HT-29 (cell line): ENCODE measurements around the gene NAALADL2. TPM values are rescaled to one million over a fixed set of nuclear protein-coding genes. Genes with fewer than 3 reads are reported as not detected.
"Not testable (repeated sequence)": the region's sequence is repeated elsewhere in the genome, so short reads cannot be mapped to it uniquely, and the experiment has no call there.

ENCODE experiments used
- DNase-seq: peaks from one replicate; pipeline ENCODE4 v3.0.0-alpha.2; 2015; ENCODE audit warnings: low spot score
- total RNA-seq: library from RNA; depleted of rRNA; stranded (reverse); fragments of >200 nt; shearing (Covaris generic); gene quantifications from 2 replicates; pipeline ENCODE4 v1.2.3, GENCODE V29; 2014

Gene NAALADL2
- total RNA-seq, 1 experiment from 2014 or later = 9.4 TPM

DNA sequence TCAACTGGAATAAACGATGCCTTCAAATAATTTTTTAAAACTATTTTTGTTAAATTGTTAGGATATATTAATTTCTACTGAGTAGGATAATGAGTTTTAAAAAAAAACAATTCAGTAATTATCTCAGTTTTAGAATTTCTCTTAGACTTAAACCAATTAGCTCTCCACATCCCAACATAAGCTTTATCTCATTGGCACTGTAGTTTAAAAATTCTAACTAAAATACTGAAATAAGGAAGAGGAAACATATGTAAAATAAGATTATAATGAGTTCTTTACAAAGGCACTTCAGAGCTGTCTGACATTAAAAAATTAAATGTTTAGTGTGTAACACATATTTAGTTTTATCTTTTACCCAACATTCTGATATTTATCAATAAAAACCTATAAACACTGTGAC lies 558.3 kb downstream of the NAALADL2 start:
- no peak for DNase-seq

DNA sequence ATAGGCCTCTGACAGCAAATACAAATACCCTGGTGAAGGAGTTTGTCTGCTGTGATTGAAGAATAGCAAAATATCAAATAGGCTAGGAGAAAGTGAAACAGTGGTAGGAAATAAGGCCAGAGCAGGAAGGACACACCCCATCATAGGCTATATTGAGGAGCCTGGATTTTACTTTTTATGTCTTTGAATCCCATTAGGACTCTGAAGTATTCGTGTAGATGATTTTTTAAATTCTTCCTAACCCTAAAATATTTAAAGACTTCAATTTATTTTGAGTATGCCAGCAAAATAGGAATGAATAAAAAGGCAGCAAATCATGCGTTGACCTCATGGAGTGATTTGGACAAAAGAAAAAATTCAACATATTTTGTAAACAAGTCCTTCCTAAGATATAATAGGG lies 562.8 kb downstream of the NAALADL2 start:
- DNase-seq = no peak

DNA sequence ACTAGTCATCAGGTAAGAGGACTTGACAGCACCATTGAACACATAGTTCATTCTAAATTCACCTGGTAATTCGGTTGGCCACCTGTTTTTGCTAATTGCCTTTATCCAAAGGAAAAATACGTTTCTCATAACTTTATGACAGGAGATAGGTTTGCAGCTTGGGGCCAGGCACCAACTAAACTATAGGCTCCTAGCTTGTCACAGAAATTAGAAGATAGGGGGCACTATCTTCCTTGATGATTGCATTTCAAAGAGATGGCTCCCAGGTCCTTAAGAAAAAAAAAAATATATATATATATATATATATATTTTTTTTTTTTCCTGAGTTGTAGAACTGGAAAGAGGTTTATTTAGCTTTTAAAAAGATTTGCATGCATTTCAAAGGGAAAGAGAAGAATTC lies 563.6 kb downstream of the NAALADL2 start:
- peak; percentile 8 for DNase-seq

DNA sequence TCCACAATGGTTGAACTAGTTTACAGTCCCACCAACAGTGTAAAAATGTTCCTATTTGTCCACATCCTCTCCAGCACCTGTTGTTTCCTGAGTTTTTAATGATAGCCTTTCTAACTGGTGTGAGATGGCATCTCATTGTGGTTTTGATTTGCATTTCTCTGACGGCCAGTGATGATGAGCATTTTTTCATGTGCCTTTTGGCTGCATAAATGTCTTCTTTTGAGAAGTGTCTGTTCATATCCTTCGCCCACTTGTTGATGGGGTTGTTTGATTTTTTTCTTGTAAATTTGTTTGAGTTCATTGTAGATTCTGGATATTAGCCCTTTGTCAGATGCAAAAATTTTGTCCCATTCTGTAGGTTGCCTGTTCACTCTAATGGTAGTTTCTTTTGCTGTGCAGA lies 564.7 kb downstream of the NAALADL2 start:
- DNase-seq = not testable (repeated sequence)

DNA sequence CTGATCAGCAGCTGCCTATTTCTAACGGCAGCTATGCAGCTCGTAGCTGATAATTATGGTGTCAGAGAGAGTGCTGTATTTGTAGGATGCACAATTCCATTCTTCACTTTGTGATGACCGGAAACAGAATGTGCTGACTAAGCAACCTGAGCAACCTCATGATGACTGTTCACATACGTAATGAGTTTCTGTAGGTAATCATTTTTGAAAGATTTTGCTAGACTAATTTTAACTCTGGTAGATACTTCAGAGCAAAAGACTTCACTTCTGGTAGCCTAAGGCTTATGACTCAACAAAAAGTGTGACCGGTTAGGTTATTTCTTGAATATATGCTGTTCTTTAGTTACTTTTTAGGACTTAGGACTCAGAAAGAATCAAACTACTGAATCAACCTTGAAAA lies 567.7 kb downstream of the NAALADL2 start:
- DNase-seq = no peak

DNA sequence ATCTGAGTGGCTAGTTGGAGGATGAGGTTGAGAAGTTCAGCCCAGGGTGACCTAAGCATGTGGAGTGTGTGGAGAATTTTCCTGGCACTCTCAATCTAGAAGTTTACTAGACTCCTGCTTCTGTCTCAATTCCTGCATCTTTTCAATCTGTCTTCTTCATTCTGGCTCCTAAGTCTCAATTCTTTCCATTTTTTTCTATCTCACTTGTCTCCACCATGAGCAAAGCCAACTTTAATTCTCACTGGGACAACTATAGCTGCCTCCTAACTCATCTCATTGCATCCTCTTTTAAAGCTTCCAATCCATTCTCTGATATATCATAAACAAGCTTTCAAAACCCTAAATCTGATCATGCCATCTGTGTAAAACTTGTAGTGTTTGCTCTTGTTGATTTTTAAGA lies 569.3 kb downstream of the NAALADL2 start:
- DNase-seq = no peak

DNA sequence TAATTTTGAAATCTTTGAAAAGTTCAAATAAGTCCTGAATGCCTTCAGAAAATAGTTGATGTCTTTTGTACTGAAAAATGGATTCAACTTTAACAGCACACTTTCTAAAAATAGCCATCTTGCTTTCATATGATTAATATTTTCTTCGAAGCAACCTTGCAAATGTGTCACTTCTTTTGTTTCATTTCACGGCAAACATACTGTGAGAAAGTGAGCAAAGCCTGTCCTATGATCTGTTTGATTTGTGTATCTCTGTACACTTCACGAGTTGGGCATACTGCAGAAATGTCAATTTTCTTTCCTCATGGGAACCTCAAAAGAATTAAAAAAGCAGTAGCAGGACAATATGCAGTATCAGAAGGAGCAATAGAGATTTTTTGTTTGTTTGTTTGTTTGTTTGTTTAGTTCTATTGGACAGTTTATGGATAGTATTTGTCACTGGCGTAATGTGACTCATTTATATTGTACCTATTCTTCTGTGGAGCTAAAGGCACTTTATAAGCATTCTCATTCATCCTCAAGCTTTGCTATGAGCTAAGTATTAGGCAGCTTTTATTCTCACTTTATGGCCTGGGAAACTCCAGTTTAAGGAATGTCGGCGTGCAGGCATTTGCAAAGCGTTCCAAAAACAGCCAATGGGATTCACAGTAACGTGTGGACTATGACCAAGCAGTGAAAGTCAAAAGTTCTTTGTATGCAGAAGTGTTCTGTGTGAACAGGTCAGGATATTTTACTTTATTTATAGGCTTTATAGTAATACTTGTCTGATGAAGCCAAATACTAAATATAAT lies 572.0 kb downstream of the NAALADL2 start:
- no peak for DNase-seq

DNA sequence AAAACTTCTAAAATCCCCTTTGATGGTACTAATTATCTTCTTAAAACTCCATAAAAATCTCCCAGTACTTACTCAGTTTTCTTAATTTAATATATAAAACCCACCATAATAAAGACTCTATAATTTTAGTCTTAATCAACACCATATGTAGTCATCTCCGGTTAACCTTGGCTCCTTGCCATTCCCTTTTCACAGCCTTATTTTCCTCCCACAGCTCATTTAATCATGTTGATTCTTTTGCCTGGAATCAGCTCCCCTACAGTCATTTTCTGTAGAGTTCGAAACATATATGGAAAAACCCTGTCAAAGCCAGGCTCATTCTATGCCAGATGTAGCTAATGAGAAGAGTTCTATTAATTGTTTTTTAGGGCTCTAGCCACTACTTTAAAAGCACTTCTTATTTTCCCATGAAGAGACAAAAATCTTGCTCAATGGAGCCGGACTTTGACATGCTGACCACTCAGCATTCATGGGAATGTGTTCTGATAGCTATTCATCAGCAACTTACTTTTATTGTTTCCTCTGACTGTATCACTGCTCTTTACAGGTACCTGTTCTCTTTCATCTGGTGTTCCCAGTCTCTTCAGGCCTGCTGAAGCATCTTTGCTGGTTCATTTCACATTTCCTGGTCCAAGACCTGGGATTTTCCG lies 573.4 kb downstream of the NAALADL2 start:
- DNase-seq = no peak

DNA sequence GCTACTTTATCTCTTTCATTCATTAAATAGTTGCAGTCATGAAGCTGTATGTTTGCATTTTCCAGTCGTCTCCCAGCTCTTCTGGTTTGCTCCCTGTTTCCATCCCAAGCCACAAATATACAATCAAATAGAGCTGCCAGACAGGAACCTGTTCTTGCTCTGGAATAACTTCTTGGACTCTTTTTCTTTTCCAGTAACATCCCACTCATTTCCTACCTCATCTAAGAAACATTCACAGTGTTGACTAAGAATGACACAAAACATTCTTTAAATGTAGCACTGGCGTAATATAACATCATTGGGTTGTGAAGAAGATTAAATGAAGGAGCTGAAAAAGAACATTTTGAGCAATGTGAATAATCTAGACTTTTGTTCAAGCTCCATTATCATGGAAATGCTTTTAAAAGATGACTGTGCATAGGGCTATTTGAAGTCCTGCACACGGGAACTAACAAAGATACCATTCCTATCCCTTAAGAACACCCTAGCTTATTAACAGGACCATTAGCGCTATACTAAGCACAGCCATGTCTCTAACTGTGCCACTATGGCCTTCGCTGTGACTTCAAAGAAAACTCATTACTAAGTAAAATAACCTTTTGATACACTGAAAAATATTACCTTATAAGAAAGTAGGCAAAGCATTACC lies 574.0 kb downstream of the NAALADL2 start:
- DNase-seq = no peak

DNA sequence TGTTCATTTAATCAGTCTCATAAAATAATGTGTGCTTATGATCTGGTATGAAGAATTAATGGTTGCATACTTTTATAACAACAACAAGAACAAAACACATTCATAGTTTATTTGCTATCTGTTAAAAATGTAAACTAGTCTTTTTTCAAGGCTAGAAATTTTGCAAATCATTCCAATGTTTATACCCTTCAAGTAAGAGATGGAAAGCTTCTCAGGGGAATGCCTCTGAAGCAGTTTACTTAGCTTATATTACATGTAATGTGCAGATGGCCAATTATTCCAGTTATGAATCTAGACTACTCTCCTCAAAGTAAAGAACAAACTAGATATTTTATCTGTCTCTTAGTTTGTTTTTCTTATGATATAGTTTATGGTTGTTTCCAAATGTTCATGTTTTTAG lies 575.4 kb downstream of the NAALADL2 start:
- no peak for DNase-seq

DNA sequence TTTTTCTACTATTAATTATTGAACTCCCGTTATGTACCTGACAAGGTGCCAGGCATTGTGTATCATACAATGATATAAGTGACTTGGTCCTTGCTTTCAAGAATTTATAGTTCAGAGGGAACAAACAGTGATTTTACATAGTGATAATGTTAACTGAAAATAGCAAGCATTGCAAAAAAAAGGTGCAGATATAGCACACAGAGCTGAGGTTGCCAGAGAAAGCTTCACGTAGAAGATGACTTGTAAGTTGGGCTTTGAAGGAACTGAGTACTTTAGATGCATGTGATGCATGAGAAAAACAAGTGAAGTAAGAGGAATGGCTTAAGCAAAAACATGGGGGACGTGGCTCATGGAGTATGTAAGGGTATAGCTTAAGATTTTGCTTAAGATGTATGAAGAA lies 584.5 kb downstream of the NAALADL2 start:
- DNase-seq = no peak

DNA sequence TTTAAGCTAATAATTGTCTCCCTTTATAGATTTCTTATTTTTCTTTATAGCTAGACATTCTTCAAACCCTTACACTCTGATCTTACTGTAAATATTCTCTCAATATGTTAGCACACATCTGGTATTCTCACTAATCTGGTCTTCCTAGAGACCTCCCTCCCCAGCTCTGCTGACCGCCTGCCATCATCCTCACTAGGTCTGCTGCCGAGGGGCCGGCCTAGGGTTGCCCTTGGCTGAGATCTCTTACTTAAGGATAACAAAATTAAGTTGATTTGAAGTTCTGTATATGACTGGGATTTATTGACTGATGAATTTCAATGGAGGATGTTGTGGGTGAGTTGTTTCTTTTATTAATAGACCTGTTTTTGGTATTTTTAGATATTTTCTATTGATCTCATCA lies 586.6 kb downstream of the NAALADL2 start:
- no peak for DNase-seq

DNA sequence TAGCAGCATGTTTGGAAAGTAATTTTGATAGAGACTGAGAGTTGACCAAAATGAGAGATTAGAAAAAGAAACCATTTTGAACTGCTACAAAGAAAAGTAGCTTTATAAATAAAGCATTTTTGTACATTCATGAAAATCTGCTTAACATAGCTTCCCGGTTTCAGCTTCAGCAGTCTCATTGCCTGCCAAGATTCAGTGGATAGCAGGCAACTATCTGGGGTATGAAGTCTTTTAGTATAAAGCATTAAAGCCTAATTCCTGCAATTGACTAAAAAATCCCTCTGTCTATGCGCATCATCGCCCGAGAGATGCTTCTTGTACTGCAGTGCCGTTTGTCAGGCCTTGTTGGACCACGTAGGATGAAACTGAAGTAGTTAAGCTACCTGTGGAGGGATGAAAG lies 588.4 kb downstream of the NAALADL2 start:
- no peak for DNase-seq

DNA sequence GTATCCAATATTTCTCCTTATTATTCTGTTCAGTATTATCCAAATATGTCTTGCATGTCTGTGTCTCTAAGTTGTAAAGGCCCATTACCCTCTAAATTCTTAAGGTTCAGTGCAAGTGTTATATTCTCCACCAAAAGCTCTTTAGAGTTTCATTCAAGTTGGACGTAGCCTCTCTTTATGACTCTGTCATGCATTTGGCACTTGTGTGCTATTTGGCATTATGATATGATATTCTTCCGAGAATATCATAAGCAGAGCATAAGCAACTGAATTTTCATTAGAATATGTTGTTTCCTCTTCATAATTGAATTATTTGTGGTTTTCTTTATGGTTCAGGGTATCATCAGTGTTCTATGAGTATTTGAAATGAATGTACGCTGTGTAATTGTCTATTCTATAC lies 594.2 kb downstream of the NAALADL2 start:
- no peak for DNase-seq

DNA sequence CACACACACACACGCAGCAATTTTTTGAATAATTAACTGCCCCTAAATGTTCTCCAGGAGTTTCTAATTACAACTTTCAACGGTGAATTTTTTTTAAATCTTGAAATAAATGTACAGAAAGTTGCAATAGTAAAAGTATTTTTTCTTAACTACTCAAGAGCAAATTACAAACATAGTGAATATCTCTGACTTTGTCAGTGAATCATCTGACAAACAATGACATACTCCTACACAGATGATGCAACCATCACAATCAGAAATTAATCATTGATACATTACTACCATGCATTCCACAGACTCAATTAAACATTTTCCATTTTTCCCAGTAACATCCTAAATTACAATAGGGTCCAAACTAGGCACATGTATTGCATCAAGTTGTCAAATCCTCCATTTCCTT lies 597.3 kb downstream of the NAALADL2 start:
- DNase-seq = no peak

DNA sequence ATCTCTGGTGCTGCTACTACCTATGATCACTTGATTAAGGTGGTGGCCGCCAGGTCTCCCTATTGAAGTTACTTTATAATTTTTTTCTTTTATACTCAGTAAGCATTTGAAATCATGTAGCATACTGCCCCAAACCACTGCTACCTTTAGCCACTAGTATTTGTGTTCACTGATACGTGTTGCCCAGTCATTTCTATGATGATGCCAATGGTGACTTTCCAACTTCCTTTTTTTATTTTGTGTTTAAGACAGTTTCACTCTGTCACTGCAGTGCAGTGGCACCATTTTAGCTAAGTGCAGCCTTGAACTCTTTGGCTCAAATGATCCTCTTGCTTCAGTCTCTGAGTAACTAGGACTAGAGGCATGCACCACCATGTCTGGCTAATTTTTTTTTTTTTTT lies 598.2 kb downstream of the NAALADL2 start:
- DNase-seq = no peak

DNA sequence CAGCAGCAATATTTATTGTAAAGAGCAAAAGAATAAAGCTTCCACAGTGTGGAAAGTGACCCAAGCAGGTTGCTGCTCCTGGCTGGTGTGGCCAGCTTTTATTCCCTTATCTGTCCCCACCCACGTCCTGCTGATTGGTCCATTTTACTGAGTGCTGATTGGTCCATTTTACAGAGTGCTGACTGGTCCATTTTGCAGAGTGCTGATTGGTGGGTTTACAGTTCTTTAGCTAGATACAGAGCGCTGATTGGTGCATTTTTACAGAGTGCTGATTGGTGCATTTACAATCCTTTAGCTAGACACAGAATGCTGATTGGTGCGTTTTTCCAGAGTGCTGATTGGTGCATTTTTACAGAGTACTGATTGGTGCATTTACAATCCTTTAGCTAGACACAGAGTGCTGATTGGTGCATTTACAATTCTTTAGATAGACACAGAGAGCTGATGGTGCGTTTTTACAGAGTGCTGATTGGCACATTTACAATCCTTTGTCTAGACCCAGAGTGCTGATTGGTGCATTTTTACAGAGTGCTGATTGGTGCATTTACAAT lies 601.8 kb downstream of the NAALADL2 start:
- not testable (repeated sequence) for DNase-seq

DNA sequence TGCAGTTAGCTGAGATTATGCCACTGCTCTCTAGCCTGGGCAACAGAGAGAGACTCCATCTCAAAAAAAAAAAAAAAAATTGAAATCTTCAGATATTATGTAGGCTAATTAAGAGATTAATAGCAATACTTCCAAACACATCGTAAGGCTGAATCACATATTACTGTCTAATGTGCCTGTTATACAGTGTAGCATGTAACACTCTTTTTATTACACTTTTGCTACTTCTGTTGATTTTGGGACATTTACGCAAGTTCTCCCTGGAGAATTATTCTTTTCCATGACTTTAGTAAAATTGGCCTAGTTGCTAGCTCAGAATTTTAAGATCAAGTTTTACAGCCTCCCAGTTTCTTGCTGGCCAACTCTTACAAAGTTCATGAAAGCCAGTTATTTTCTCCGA lies 605.2 kb downstream of the NAALADL2 start:
- DNase-seq = no peak

DNA sequence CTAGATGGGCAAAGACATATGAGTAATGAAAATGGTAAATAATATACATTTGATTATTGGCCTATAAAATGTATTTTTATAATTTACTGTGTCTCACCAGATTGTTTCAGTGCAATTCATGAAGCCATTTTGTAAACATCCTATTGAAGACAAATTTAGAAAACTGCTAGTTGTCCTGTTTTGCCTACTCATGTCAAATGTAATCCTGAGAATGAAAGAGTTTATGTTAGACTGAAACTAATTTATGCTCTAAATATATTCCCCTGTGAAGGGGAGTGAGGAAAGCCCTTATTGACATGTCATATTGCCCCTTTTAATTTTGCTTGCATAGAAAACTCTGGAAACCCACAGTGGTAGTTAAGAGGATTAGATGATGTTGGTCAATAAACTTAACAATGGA lies 610.0 kb downstream of the NAALADL2 start:
- DNase-seq = no peak

DNA sequence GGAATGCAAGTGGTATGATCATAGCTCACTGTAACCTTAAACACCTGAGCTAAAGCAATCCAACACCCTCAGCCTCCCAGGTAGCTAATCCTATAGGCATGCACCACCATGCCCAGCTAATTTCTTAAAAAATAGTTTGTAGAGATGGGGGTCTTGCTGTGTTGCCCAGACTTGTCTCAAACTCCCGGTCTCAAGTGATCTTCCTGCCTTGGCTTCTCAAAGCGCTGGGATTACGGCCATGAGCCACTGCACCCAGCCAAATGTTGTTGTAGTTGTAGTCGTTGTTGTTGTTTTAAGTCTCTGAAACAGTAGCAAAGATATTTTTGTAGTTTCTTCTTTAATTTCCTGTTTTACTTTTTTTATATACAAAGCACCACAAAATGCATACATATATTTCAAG lies 616.6 kb downstream of the NAALADL2 start:
- DNase-seq = no peak

DNA sequence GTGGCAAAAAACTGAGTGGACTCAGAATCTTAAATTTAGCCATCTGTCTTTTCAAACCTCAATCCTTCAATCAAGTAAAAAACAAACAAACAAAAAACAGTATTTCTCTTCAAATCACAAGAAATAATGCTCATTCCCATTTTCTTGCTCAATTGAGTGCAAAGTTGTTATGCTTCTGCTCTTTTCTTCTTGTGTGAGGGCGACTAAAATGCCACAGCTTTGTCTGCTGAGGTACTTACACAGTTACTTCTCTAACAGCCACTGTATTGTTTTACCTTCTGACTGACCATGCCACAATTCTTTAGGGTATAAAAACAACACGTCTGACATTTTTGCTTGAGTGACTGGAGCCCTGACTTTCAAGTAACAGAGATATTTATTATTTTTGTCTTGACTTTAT lies 617.4 kb downstream of the NAALADL2 start:
- no peak for DNase-seq

DNA sequence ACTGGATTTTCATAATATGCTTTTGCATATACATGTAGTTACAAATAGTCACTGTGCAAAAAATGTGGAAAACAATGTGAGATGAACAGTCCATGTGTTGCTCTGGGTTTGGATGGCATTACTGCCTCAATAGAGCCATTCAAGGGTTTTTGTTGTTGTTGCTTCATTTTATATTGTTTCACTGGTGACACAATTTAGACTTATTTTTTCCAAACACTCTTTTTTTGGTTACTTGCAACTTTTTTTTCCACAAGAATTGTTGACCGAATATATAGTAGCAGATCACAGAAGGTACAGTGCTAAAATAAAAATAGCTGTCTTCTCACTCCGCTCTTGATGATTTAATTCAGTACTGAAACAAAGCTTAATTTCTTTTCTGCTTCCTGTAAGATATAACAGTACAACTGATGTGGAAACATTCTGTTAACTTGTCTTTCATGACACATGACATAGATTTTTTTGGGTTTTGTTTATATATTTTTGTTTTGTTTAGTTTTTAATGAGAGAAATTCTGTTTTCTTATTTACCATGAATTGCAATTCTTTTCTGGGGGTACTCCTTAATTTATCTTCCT lies 618.6 kb downstream of the NAALADL2 start:
- DNase-seq = no peak
